Embryonic facial prominence (tissue), 1 donor: Measurements from ENCODE around the gene WFDC12.
"Not testable (repeated sequence)": the region's sequence is repeated elsewhere in the genome, so short reads cannot be mapped to it uniquely, and the experiment has no call there.

Experiments used
- DNase-seq: peaks from one replicate; pipeline ENCODE4 v3.0.0-alpha.2; 2016; ENCODE audit errors: extremely low spot score

The WFDC12 gene

GRCh38 chr20:45124365-45124764 is at the start of gene WFDC12:
TSS of gene WFDC12 (minus strand) at chr20:45124465. CDS start at chr20:45124447, 18 bp downstream.
- no peak for DNase-seq

- DNase-seq = no peak
Observed at GRCh38 chr20:45173522-45173921, 49.3 kb upstream of the WFDC12 start.

- DNase-seq = no peak
Observed at GRCh38 chr20:45164906-45165305, 40.6 kb upstream of the WFDC12 start.

- DNase-seq = no peak
Observed at GRCh38 chr20:45163083-45163803, 39.0 kb upstream of the WFDC12 start.

- no peak for DNase-seq
Observed at GRCh38 chr20:45157962-45158361, 33.7 kb upstream of the WFDC12 start.

GRCh38 chr20:45156713-45157112 is 32.4 kb upstream of the WFDC12 start:
- no peak for DNase-seq

GRCh38 chr20:45154794-45155193 is 30.5 kb upstream of the WFDC12 start:
- not testable (repeated sequence) for DNase-seq

GRCh38 chr20:45154183-45154582 is 29.9 kb upstream of the WFDC12 start:
- DNase-seq = no peak

- DNase-seq = no peak
Observed at GRCh38 chr20:45153752-45154151, 29.5 kb upstream of the WFDC12 start.

- DNase-seq = no peak
Observed at GRCh38 chr20:45153147-45153546, 28.9 kb upstream of the WFDC12 start.

- no peak for DNase-seq
Observed at GRCh38 chr20:45152405-45152804, 28.1 kb upstream of the WFDC12 start.

- no peak for DNase-seq
Observed at GRCh38 chr20:45149062-45149461, 24.8 kb upstream of the WFDC12 start.

GRCh38 chr20:45140836-45141235 is 16.6 kb upstream of the WFDC12 start:
- DNase-seq = no peak

- not testable (repeated sequence) for DNase-seq
Observed at GRCh38 chr20:45139733-45140375, 15.6 kb upstream of the WFDC12 start.

- DNase-seq = no peak
Observed at GRCh38 chr20:45138561-45139300, 14.5 kb upstream of the WFDC12 start.

GRCh38 chr20:45136911-45137310 is 12.6 kb upstream of the WFDC12 start:
- DNase-seq = no peak

GRCh38 chr20:45128099-45128498 is 3.8 kb upstream of the WFDC12 start:
- no peak for DNase-seq

- no peak for DNase-seq
Observed at GRCh38 chr20:45121388-45121787, 2.9 kb downstream of the WFDC12 start.

GRCh38 chr20:45119556-45120266 is 4.6 kb downstream of the WFDC12 start:
- DNase-seq = no peak

- DNase-seq = no peak
Observed at GRCh38 chr20:45118028-45118427, 6.2 kb downstream of the WFDC12 start.

- no peak for DNase-seq
Observed at GRCh38 chr20:45117581-45117980, 6.7 kb downstream of the WFDC12 start.

GRCh38 chr20:45115829-45116228 is 8.4 kb downstream of the WFDC12 start:
- DNase-seq = no peak
